Endothelial cell of umbilical vein (primary cell): ENCODE measurements around the gene CCDC157. TPM values are rescaled to one million over a fixed set of nuclear protein-coding genes. Genes with fewer than 3 reads are reported as not detected.

Source experiments
- BruUV-seq: library from RNA; stranded (reverse); fragments of 400-500 nt; replicated peaks from 2 replicates; lab custom pipeline; 2021; lab: Mats Ljungman, UMichigan
- CTCF ChIA-PET: fragments of 300-600, 350-600 bp; sonication (Branson Sonifier 250); formaldehyde crosslinking; loops from one replicate; lab custom pipeline; 2021; ENCODE audit warnings: antibody characterized with exemption, inconsistent platforms; lab: Charles Lee
- POLR2A ChIA-PET: fragments of 300-600, 350-600 bp; sonication (Branson Sonifier 250); formaldehyde crosslinking; loops from one replicate; lab custom pipeline; 2021; ENCODE audit warnings: antibody characterized with exemption, inconsistent platforms; lab: Charles Lee
- DNase-seq: peaks from one replicate; pipeline ENCODE4 v3.0.0-alpha.2; 2011; ENCODE audit warnings: low read depth, low spot score
- FAIRE-seq: peaks from 2 replicates; lab custom pipeline; 2011; peaks lifted over from hg19 to GRCh38; lab: Jason Lieb, UNC
- H2AFZ ChIP-seq: 2 replicates; pipeline ENCODE4 v1.6.0; 2012; ENCODE audit warnings: low read depth, low read length, control low read depth, inconsistent platforms
- H3K27ac ChIP-seq: 2 replicates; pipeline ENCODE4 v1.5.1; 2011; ENCODE audit warnings: low read depth, mild to moderate bottlenecking, control low read depth, low read length, moderate library complexity; ENCODE audit not compliant: insufficient read depth
- H3K27me3 ChIP-seq, 2 experiments: 2 replicates each; pipeline versions ENCODE4 v1.6.0 to v1.6.1; 2011; ENCODE audit warnings: low read length in 2 of 2, mixed read lengths in 1 of 2; ENCODE audit not compliant: control insufficient read depth in 2 of 2, insufficient read depth in 2 of 2
- H3K36me3 ChIP-seq, 2 experiments: 2 replicates in 1 of 2; 3 replicates in 1 of 2; pipeline ENCODE4 v1.5.1; 2011; ENCODE audit warnings: low read length in 2 of 2, mild to moderate bottlenecking in 1 of 2, moderate library complexity in 1 of 2; ENCODE audit not compliant: control insufficient read depth in 2 of 2, insufficient read depth in 2 of 2; ENCODE audit errors: extremely low read depth in 1 of 2
- H3K4me1 ChIP-seq: 3 replicates; pipeline ENCODE4 v1.5.1; 2011; ENCODE audit warnings: mild to moderate bottlenecking, low read length; ENCODE audit not compliant: control insufficient read depth, insufficient read depth; ENCODE audit errors: extremely low read depth
- H3K4me2 ChIP-seq: 2 replicates; pipeline ENCODE4 v1.6.1; 2011; ENCODE audit warnings: low read length, control low read depth, mixed read lengths; ENCODE audit not compliant: insufficient read depth
- H3K4me3 ChIP-seq, 3 experiments: fragments of 200-600 bp in 1 of 3; sonication (generic), shearing (Covaris generic) in 1 of 3; replicated peaks in 1 of 3; 2 replicates each; pipeline ENCODE4 v1.5.1; 2011 to 2016; ENCODE audit warnings: control low read depth in 3 of 3, low read length in 3 of 3, mild to moderate bottlenecking in 2 of 3, inconsistent platforms in 1 of 3, low read depth in 1 of 3, moderate library complexity in 1 of 3; ENCODE audit not compliant: insufficient read depth in 1 of 3
- H3K79me2 ChIP-seq: 2 replicates; pipeline ENCODE4 v1.6.0; 2012; ENCODE audit warnings: low read length, inconsistent platforms; ENCODE audit not compliant: control insufficient read depth, insufficient read depth
- H3K9ac ChIP-seq: replicated peaks from 2 replicates; pipeline ENCODE3; 2011; ENCODE audit warnings: low read length, control low read depth; ENCODE audit not compliant: insufficient read depth; ENCODE audit errors: extremely low read depth
- H3K9me1 ChIP-seq: replicated peaks from 3 replicates; pipeline ENCODE4 v1.6.0; 2011; ENCODE audit warnings: mild to moderate bottlenecking, low read length; ENCODE audit not compliant: control insufficient read depth, insufficient read depth; ENCODE audit errors: extremely low read depth
- H3K9me3 ChIP-seq: replicated peaks from 2 replicates; pipeline ENCODE4 v1.5.1; 2012; ENCODE audit warnings: low read length, inconsistent platforms; ENCODE audit not compliant: control insufficient read depth, insufficient read depth
- H4K20me1 ChIP-seq: replicated peaks from 2 replicates; pipeline ENCODE3; 2011; ENCODE audit warnings: mild to moderate bottlenecking, low read length; ENCODE audit not compliant: control insufficient read depth, insufficient read depth; ENCODE audit errors: extremely low read depth
- CTCF ChIP-seq, 2 donors: IDR thresholded peaks; 1 replicate in 1 of 2; 2 replicates in 1 of 2; pipeline ENCODE4 v1.5.1; 2011; ENCODE audit warnings: low read length in 2 of 2, mild to moderate bottlenecking in 2 of 2, moderate library complexity in 2 of 2, control low read depth in 1 of 2, inconsistent platforms in 1 of 2, low read depth in 1 of 2; ENCODE audit not compliant: insufficient read depth in 1 of 2; ENCODE audit errors: extremely low read depth in 1 of 2
- EZH2 ChIP-seq: IDR thresholded peaks from 2 replicates; pipeline ENCODE4 v1.6.1; 2012; ENCODE audit warnings: borderline replicate concordance, low read depth, mild to moderate bottlenecking, moderate library complexity, low read length, inconsistent platforms; ENCODE audit not compliant: severe bottlenecking
- GATA2 ChIP-seq: IDR thresholded peaks from 2 replicates; pipeline ENCODE4 v1.7.0; 2011; ENCODE audit warnings: low read depth, mild to moderate bottlenecking, moderate library complexity, mixed read lengths, low read length; ENCODE audit not compliant: insufficient read length, insufficient read depth
- MYC ChIP-seq: IDR thresholded peaks from one replicate; pipeline ENCODE4 v1.6.1; 2011; ENCODE audit warnings: mild to moderate bottlenecking, low read depth, low read length
- POLR2A ChIP-seq: IDR thresholded peaks from 2 replicates; pipeline ENCODE4 v1.6.1; 2012; ENCODE audit warnings: low read depth, mild to moderate bottlenecking, control low read depth, low read length
- POLR2AphosphoS5 ChIP-seq: IDR thresholded peaks from 2 replicates; pipeline ENCODE4 v1.6.1; 2012; ENCODE audit warnings: low read depth, mild to moderate bottlenecking, control low read depth, low read length, moderate library complexity; ENCODE audit not compliant: insufficient read depth
- dilution Hi-C: fragments of 300-500 bp; cut with MboI; formaldehyde crosslinking; loops from one replicate; pipeline ENCODE4 v1.15.0; 2019; ENCODE audit warnings: low sequenced_read_pairs; ENCODE audit not compliant: extremely low pct_ligation_motif_present
- intact Hi-C: fragments of 100-400 bp; cut with micrococcal nuclease; formaldehyde crosslinking; loops from one replicate; pipeline ENCODE4 v1.10.0; 2022
- polyA plus RNA-seq, 4 experiments: library from polyadenylated mRNA; depleted of rRNA in 3 of 4; stranded (reverse) in 3 of 4; unstranded in 1 of 4; fragments of >200 nt; gene quantifications; 2 replicates each; pipeline versions ENCODE4 v1.2.1 to v1.2.3, GENCODE V29; 2011 to 2012; ENCODE audit warnings: missing spikeins in 1 of 4
- total RNA-seq: library from RNA; stranded (reverse); gene quantifications from 2 replicates; pipeline ENCODE4 v1.2.3, GENCODE V29; 2021

CCDC157 gene
- total and polyA plus RNA-seq, 2 donors (not counting 3 experiments of a cell fraction or from before 2014, with no cell fraction given), result 2.1 to 3.1 TPM

- intact Hi-C loops (loop anchor here (1.0 to 2.0 kb wide), 2 partner anchors 31 to 37 kb away; partner anchors contain the start of genes CASTOR1, CCDC157 and SF3A1), dilution Hi-C loops (no loop called here)
- Histone ChIP-seq H3K79me2 (no peaks in the 10 kb centered on the region), H4K20me1 (no peaks in the 10 kb centered on the region), H3K27ac (peak overlapping the region; percentile 38), H3K4me3 (peak overlapping the region; percentile 62 to 67 (median 64)), H3K9me3 (no peaks in the 10 kb centered on the region), H3K9me1 (no peaks in the 10 kb centered on the region), H3K9ac (peak overlapping the region; percentile 70), H3K4me1 (peaks cover 13% of the 10 kb centered on the region), H3K4me2 (peak overlapping the region; percentile 66), H2AFZ (peak overlapping the region; percentile 93), H3K36me3 (no peaks in the 10 kb centered on the region), H3K27me3 (no peaks in the 10 kb centered on the region)
- TF ChIP-seq GATA2 (no peak), POLR2A (peak; percentile 7)
- DNase-seq, result no peak
- ChIA-PET POLR2A (interaction anchor here (1.5 kb wide), 1 partner anchor 35 kb away, joined by 4 read pairs; no protein-coding TSS in a partner anchor), CTCF (interaction anchor here (0.6 to 14.7 kb wide), 11 partner anchors 10 to 96 kb away, joined by 3 to 164 read pairs (median 4); partner anchors contain the start of genes CASTOR1 and RNF215)
- peak; percentile 58 for FAIRE-seq
- no TSS peak for BruUV-seq
Measured at GRCh38 chr22:30326255-30326705, 30.5 kb upstream of the CCDC157 start.

GRCh38 chr22:30326706-30327362, 30.0 kb upstream of the CCDC157 start, which contains the start of gene TBC1D10A:
TBC1D10A (minus strand) TSS chr22:30326941; CDS start chr22:30326881, 60 bp downstream.
- Histone ChIP-seq H3K4me3 (peak within 1 kb of the TSS; percentile 62 to 67 (median 64)), H3K4me2 (peak within 1 kb of the TSS; percentile 72), H3K79me2 (no peaks in the 10 kb centered on the region), H2AFZ (peak within 1 kb of the TSS; percentile 94), H3K9me3 (no peaks in the 10 kb centered on the region), H3K4me1 (peaks cover 13% of the 10 kb centered on the region), H3K9me1 (no peaks in the 10 kb centered on the region), H4K20me1 (no peaks in the 10 kb centered on the region), H3K27me3 (no peaks in the 10 kb centered on the region), H3K36me3 (no peaks in the 10 kb centered on the region), H3K9ac (peak within 1 kb of the TSS; percentile 70), H3K27ac (peak within 1 kb of the TSS; percentile 38)
- POLR2A ChIA-PET, result interaction anchor here (0.7 to 1.5 kb wide), 3 partner anchors 9 to 39 kb away, joined by 4 to 7 read pairs (median 7); partner anchors contain the start of gene CASTOR1
- FAIRE-seq, result peak; percentile 76
- BruUV-seq, result no TSS peak
- dilution Hi-C loops (no loop called here), intact Hi-C loops (loop anchor here (1.0 to 2.0 kb wide), 2 partner anchors 30 to 38 kb away; partner anchors contain the start of genes CASTOR1, CCDC157 and SF3A1)
- CTCF ChIA-PET, result interaction anchor here (0.6 to 14.7 kb wide), 12 partner anchors 9 to 96 kb away, joined by 3 to 164 read pairs (median 4); partner anchors contain the start of genes CASTOR1 and RNF215
- DNase-seq, result peak; percentile 86
- TF ChIP-seq POLR2A (peak; percentile 63), POLR2AphosphoS5 (peak; percentile 77), EZH2 (no peak), MYC (no peak), CTCF (IDR thresholded peaks at IDR 0.05; ENCODE audit: extremely low read depth in 1 of 2, insufficient read depth in 1 of 2, low read depth in 1 of 2, low read length in 2 of 2) (no peak)
